Karpas-422 (cell line): ENCODE data around the gene UBTD2. TPM values are rescaled to one million over a fixed set of nuclear protein-coding genes. Genes with fewer than 3 reads are reported as not detected.

Source experiments
- DNase-seq: peaks from one replicate; pipeline ENCODE4 v3.0.0-alpha.2; 2015
- H2AFZ ChIP-seq: fragments of 200-600 bp; sonication (generic); 2 replicates; pipeline ENCODE4 v1.6.1; 2014; ENCODE audit warnings: antibody characterized with exemption, low read length, mixed read lengths
- H3K27ac ChIP-seq: fragments of 200-600 bp; sonication (generic); 2 replicates; pipeline ENCODE4 v1.5.1; 2014; ENCODE audit warnings: mild to moderate bottlenecking, low read length, moderate library complexity
- H3K27me3 ChIP-seq: fragments of 200-600 bp; sonication (generic); 2 replicates; pipeline ENCODE4 v1.6.1; 2014; ENCODE audit warnings: low read length, mixed read lengths
- H3K36me3 ChIP-seq: fragments of 200-600 bp; sonication (generic); 2 replicates; pipeline ENCODE4 v1.6.1; 2014; ENCODE audit warnings: low read length, mixed read lengths; ENCODE audit not compliant: insufficient read depth
- H3K4me1 ChIP-seq: fragments of 200-600 bp; sonication (generic); 2 replicates; pipeline ENCODE4 v1.6.1; 2014; ENCODE audit warnings: mild to moderate bottlenecking, low read length, mixed read lengths
- H3K4me2 ChIP-seq: fragments of 200-600 bp; sonication (generic); 2 replicates; pipeline ENCODE4 v1.6.1; 2014; ENCODE audit warnings: low read length, low read depth, mild to moderate bottlenecking; ENCODE audit not compliant: poor library complexity, severe bottlenecking
- H3K4me3 ChIP-seq: fragments of 200-600 bp; sonication (generic); 2 replicates; pipeline ENCODE4 v1.5.1; 2014; ENCODE audit warnings: mild to moderate bottlenecking, antibody characterized with exemption, low read length, mixed read lengths
- H3K79me2 ChIP-seq: fragments of 200-600 bp; sonication (generic); 2 replicates; pipeline ENCODE4 v1.6.1; 2014; ENCODE audit warnings: mild to moderate bottlenecking, low read length, mixed read lengths
- H3K9ac ChIP-seq: fragments of 200-600 bp; sonication (generic); 2 replicates; pipeline ENCODE4 v1.6.0; 2014; ENCODE audit warnings: low read length
- H3K9me2 ChIP-seq: fragments of 200-600 bp; sonication (generic), shearing (Covaris generic); replicated peaks from 2 replicates; pipeline ENCODE4 v1.6.0; 2014; ENCODE audit warnings: mild to moderate bottlenecking, low read length, moderate library complexity; ENCODE audit not compliant: insufficient read depth
- H3K9me3 ChIP-seq: fragments of 300-700, 200-600 bp; sonication (generic); 2 replicates; pipeline ENCODE4 v1.6.1; 2014; ENCODE audit warnings: low read length, mixed read lengths
- H4K20me1 ChIP-seq: fragments of 200-600 bp; sonication (generic); 2 replicates; pipeline ENCODE4 v1.6.1; 2014; ENCODE audit warnings: mild to moderate bottlenecking, antibody characterized with exemption, low read length, low read depth; ENCODE audit not compliant: insufficient read depth
- total RNA-seq: library from RNA; depleted of rRNA; stranded (reverse); fragments of >200 nt; shearing (Covaris generic); gene quantifications from 2 replicates; pipeline ENCODE4 v1.2.3, GENCODE V29; 2014; ENCODE audit warnings: low replicate concordance

UBTD2 gene
- total RNA-seq, 1 experiment from 2014 or later: 15.1 TPM

- Histone ChIP-seq H3K27me3 (no peaks in the 10 kb centered on the region), H3K79me2 (peaks cover 82% of the 10 kb centered on the region), H3K4me1 (peaks cover 4% of the 10 kb centered on the region; the same call in 1 of the 2 replicates), H3K36me3 (no peaks in the 10 kb centered on the region), H3K9ac (no peak overlapping the region), H3K4me2 (no peak overlapping the region), H3K4me3 (no peak overlapping the region), H4K20me1 (no peaks in the 10 kb centered on the region), H3K27ac (no peak overlapping the region), H3K9me2 (no peaks in the 10 kb centered on the region), H3K9me3 (no peaks in the 10 kb centered on the region; the same call in 1 of the 2 replicates), H2AFZ (no peak overlapping the region)
- no peak for DNase-seq
Measured at GRCh38 chr5:172248637-172249036, 34.9 kb downstream of the UBTD2 start.

GRCh38 chr5:172245703-172246125 lies 37.9 kb downstream of the UBTD2 start:
- Histone ChIP-seq H3K9me3 (no peaks in the 10 kb centered on the region), H4K20me1 (no peaks in the 10 kb centered on the region), H3K9ac (no peak overlapping the region), H3K9me2 (no peaks in the 10 kb centered on the region), H3K4me2 (no peak overlapping the region), H2AFZ (no peak overlapping the region), H3K27ac (no peak overlapping the region), H3K4me1 (peaks cover 4% of the 10 kb centered on the region; the same call in 1 of the 2 replicates), H3K36me3 (no peaks in the 10 kb centered on the region), H3K4me3 (no peak overlapping the region), H3K79me2 (peaks cover 85% of the 10 kb centered on the region), H3K27me3 (no peaks in the 10 kb centered on the region)
- no peak for DNase-seq

- H3K9ac ChIP-seq: no peak overlapping the region
- H3K36me3 ChIP-seq: no peaks in the 10 kb centered on the region
- H2AFZ ChIP-seq: no peak overlapping the region
- no peak overlapping the region for H3K27ac ChIP-seq
- peaks cover 4% of the 10 kb centered on the region; the same call in 1 of the 2 replicates for H3K4me1 ChIP-seq
- no peak for DNase-seq
- H3K9me2 ChIP-seq: no peaks in the 10 kb centered on the region
- no peaks in the 10 kb centered on the region for H3K9me3 ChIP-seq
- peaks cover 86% of the 10 kb centered on the region for H3K79me2 ChIP-seq
- no peak overlapping the region for H3K4me3 ChIP-seq
- H3K27me3 ChIP-seq: no peaks in the 10 kb centered on the region
- H4K20me1 ChIP-seq: no peaks in the 10 kb centered on the region
- H3K4me2 ChIP-seq: no peak overlapping the region
Measured at GRCh38 chr5:172245046-172245445, 38.5 kb downstream of the UBTD2 start.

GRCh38 chr5:172243302-172243701 lies 40.3 kb downstream of the UBTD2 start:
- Histone ChIP-seq H3K9me3 (no peaks in the 10 kb centered on the region), H3K27ac (no peak overlapping the region), H3K9ac (no peak overlapping the region), H3K27me3 (no peaks in the 10 kb centered on the region), H3K4me2 (no peak overlapping the region), H2AFZ (no peak overlapping the region), H3K36me3 (no peaks in the 10 kb centered on the region), H3K4me1 (peaks cover 8% of the 10 kb centered on the region), H3K4me3 (no peak overlapping the region), H3K9me2 (no peaks in the 10 kb centered on the region), H4K20me1 (no peaks in the 10 kb centered on the region), H3K79me2 (peaks cover 86% of the 10 kb centered on the region)
- no peak for DNase-seq

GRCh38 chr5:172238334-172238733 lies 45.2 kb downstream of the UBTD2 start:
- no peaks in the 10 kb centered on the region for H3K9me3 ChIP-seq
- no peaks in the 10 kb centered on the region for H3K9me2 ChIP-seq
- peaks cover 46% of the 10 kb centered on the region for H3K4me1 ChIP-seq
- no peaks in the 10 kb centered on the region for H3K27me3 ChIP-seq
- no peak overlapping the region for H3K4me2 ChIP-seq
- H3K9ac ChIP-seq: no peak overlapping the region
- peaks cover 77% of the 10 kb centered on the region for H3K79me2 ChIP-seq
- H3K4me3 ChIP-seq: no peak overlapping the region
- H3K27ac ChIP-seq: peak overlapping the region; percentile 0; the same call in 1 of the 2 replicates
- DNase-seq: no peak
- H4K20me1 ChIP-seq: no peaks in the 10 kb centered on the region
- peaks cover 5% of the 10 kb centered on the region; the same call in 1 of the 2 replicates for H3K36me3 ChIP-seq
- no peak overlapping the region for H2AFZ ChIP-seq

- no peaks in the 10 kb centered on the region for H3K9me3 ChIP-seq
- H3K4me3 ChIP-seq: peak overlapping the region; percentile 36
- peaks cover 6% of the 10 kb centered on the region; the same call in 1 of the 2 replicates for H3K36me3 ChIP-seq
- H3K27me3 ChIP-seq: no peaks in the 10 kb centered on the region
- no peaks in the 10 kb centered on the region for H4K20me1 ChIP-seq
- DNase-seq: no peak
- H3K27ac ChIP-seq: peak overlapping the region; percentile 81
- H3K9me2 ChIP-seq: no peaks in the 10 kb centered on the region
- peaks cover 70% of the 10 kb centered on the region for H3K79me2 ChIP-seq
- peak overlapping the region; percentile 64 for H3K4me2 ChIP-seq
- H3K9ac ChIP-seq: peak overlapping the region; percentile 35; the same call in 1 of the 2 replicates
- peaks cover 46% of the 10 kb centered on the region for H3K4me1 ChIP-seq
- no peak overlapping the region for H2AFZ ChIP-seq
Measured at GRCh38 chr5:172235827-172236736, 47.5 kb downstream of the UBTD2 start.

- Histone ChIP-seq H4K20me1 (no peaks in the 10 kb centered on the region), H3K9me2 (no peaks in the 10 kb centered on the region), H3K4me3 (peak overlapping the region; percentile 36), H3K79me2 (peaks cover 64% of the 10 kb centered on the region), H3K27ac (peak overlapping the region; percentile 81), H3K36me3 (peaks cover 6% of the 10 kb centered on the region; the same call in 1 of the 2 replicates), H3K9me3 (no peaks in the 10 kb centered on the region), H3K4me2 (peak overlapping the region; percentile 64), H3K4me1 (peaks cover 46% of the 10 kb centered on the region), H3K9ac (peak overlapping the region; percentile 35; the same call in 1 of the 2 replicates), H3K27me3 (no peaks in the 10 kb centered on the region), H2AFZ (no peak overlapping the region)
- DNase-seq: peak; percentile 62
Measured at GRCh38 chr5:172235132-172235780, 48.3 kb downstream of the UBTD2 start.

GRCh38 chr5:172234031-172234430 lies 49.5 kb downstream of the UBTD2 start:
- Histone ChIP-seq H3K9ac (no peak overlapping the region), H3K9me3 (no peaks in the 10 kb centered on the region), H3K4me1 (peaks cover 45% of the 10 kb centered on the region), H3K79me2 (peaks cover 63% of the 10 kb centered on the region), H3K4me3 (no peak overlapping the region), H3K4me2 (no peak overlapping the region), H4K20me1 (no peaks in the 10 kb centered on the region), H3K36me3 (peaks cover 6% of the 10 kb centered on the region; the same call in 1 of the 2 replicates), H3K27ac (no peak overlapping the region), H2AFZ (no peak overlapping the region), H3K9me2 (no peaks in the 10 kb centered on the region), H3K27me3 (no peaks in the 10 kb centered on the region)
- DNase-seq: no peak
